IMR-90 (cell line): ENCODE results near the gene EZR. TPM values are rescaled to one million over a fixed set of nuclear protein-coding genes. Genes with fewer than 3 reads are reported as not detected.

Source experiments
- ATAC-seq: fragments of 200-7000 bp; cut with Tn5 transposase; 2 replicates; pipeline ENCODE4 v1.9.1; 2020; ENCODE audit warnings: low read depth, mild to moderate bottlenecking, moderate library complexity
- BruUV-seq: library from RNA; stranded (reverse); fragments of 400-500 nt; replicated peaks from 2 replicates; lab custom pipeline; 2021; lab: Mats Ljungman, UMichigan
- CTCF ChIA-PET: fragments of 300-600 bp; formaldehyde crosslinking; extraction: SDS; loops from one replicate; lab custom pipeline; 2021; ENCODE audit warnings: antibody characterized with exemption; lab: Yijun Ruan, JAX
- POLR2A ChIA-PET: fragments of 300-600 bp; sonication (Branson Sonifier 250); formaldehyde crosslinking; loops from one replicate; lab custom pipeline; 2022; ENCODE audit warnings: antibody characterized with exemption; ENCODE audit not compliant: unreplicated experiment; lab: Charles Lee
- DNase-seq: peaks from one replicate; pipeline ENCODE4 v3.0.0; 2013
- H2AFZ ChIP-seq: replicated peaks from 2 replicates; pipeline ENCODE3; 2013; ENCODE audit warnings: low read length, mild to moderate bottlenecking; ENCODE audit not compliant: poor library complexity
- H2AK5ac ChIP-seq: 2 replicates; pipeline ENCODE4 v1.6.1; 2013; ENCODE audit warnings: low read depth, low read length, inconsistent platforms
- H2AK9ac ChIP-seq: replicated peaks from 2 replicates; pipeline ENCODE3; 2013; ENCODE audit warnings: mild to moderate bottlenecking, low read depth, low read length, moderate library complexity; ENCODE audit not compliant: poor library complexity
- H2BK120ac ChIP-seq: 2 replicates; pipeline ENCODE4 v1.6.1; 2013; ENCODE audit warnings: low read depth, low read length, inconsistent platforms
- H2BK15ac ChIP-seq: 3 replicates; pipeline ENCODE4 v1.6.1; 2013; ENCODE audit warnings: low read depth, low read length, inconsistent platforms
- H2BK20ac ChIP-seq: 2 replicates; pipeline ENCODE4 v1.6.1; 2013; ENCODE audit warnings: low read depth, mild to moderate bottlenecking, inconsistent platforms, low read length, moderate library complexity
- H2BK5ac ChIP-seq: 2 replicates; pipeline ENCODE4 v1.6.1; 2013; ENCODE audit warnings: mild to moderate bottlenecking, low read depth, low read length, inconsistent platforms; ENCODE audit not compliant: poor library complexity, severe bottlenecking
- H3K14ac ChIP-seq: replicated peaks from 2 replicates; pipeline ENCODE4 v1.6.1; 2013; ENCODE audit warnings: low read depth, low read length, inconsistent platforms
- H3K18ac ChIP-seq: 2 replicates; pipeline ENCODE4 v1.6.1; 2013; ENCODE audit warnings: low read depth, low read length, control low read depth
- H3K23ac ChIP-seq: 2 replicates; pipeline ENCODE4 v1.6.1; 2013; ENCODE audit warnings: low read depth, low read length, inconsistent platforms
- H3K27ac ChIP-seq: 2 replicates; pipeline ENCODE4 v1.5.1; 2013; ENCODE audit warnings: mild to moderate bottlenecking, control low read depth, low read length; ENCODE audit not compliant: insufficient read depth
- H3K27me3 ChIP-seq: 2 replicates; pipeline ENCODE4 v1.6.1; 2013; ENCODE audit warnings: low read length; ENCODE audit not compliant: control insufficient read depth, insufficient read depth
- H3K36me3 ChIP-seq: 2 replicates; pipeline ENCODE4 v1.6.1; 2013; ENCODE audit warnings: low read length, mixed read lengths; ENCODE audit not compliant: control insufficient read depth, insufficient read depth
- H3K4ac ChIP-seq: 2 replicates; pipeline ENCODE4 v1.6.1; 2013; ENCODE audit warnings: low read depth, low read length, inconsistent platforms
- H3K4me1 ChIP-seq: 2 replicates; pipeline ENCODE4 v1.6.1; 2013; ENCODE audit warnings: low read length, mixed read lengths; ENCODE audit not compliant: control insufficient read depth, insufficient read depth
- H3K4me2 ChIP-seq: 2 replicates; pipeline ENCODE4 v1.6.1; 2013; ENCODE audit warnings: low read depth, mild to moderate bottlenecking, control low read depth, low read length, moderate library complexity
- H3K4me3 ChIP-seq: 2 replicates; pipeline ENCODE4 v1.5.1; 2013; ENCODE audit warnings: low read depth, mild to moderate bottlenecking, control low read depth, low read length, moderate library complexity; ENCODE audit not compliant: insufficient read depth
- H3K56ac ChIP-seq: 2 replicates; pipeline ENCODE4 v1.6.1; 2013; ENCODE audit warnings: low read length, inconsistent platforms; ENCODE audit not compliant: insufficient read depth; ENCODE audit errors: extremely low read depth
- H3K79me1 ChIP-seq, 2 experiments: 2 replicates each; pipeline ENCODE4 v1.6.1; 2013; ENCODE audit warnings: low read length in 2 of 2, inconsistent platforms in 1 of 2, low read depth in 1 of 2
- H3K9ac ChIP-seq: 2 replicates; pipeline ENCODE4 v1.6.1; 2013; ENCODE audit warnings: low read depth, low read length, control low read depth
- H3K9me1 ChIP-seq: 2 replicates; pipeline ENCODE4 v1.6.1; 2013; ENCODE audit warnings: low read length, inconsistent platforms; ENCODE audit not compliant: insufficient read depth
- H3K9me3 ChIP-seq: 2 replicates; pipeline ENCODE4 v1.6.1; 2013; ENCODE audit warnings: low read length; ENCODE audit not compliant: control insufficient read depth, insufficient read depth
- H4K20me1 ChIP-seq: 2 replicates; pipeline ENCODE4 v1.6.1; 2013; ENCODE audit warnings: low read length, inconsistent platforms; ENCODE audit not compliant: insufficient read depth
- H4K5ac ChIP-seq: 2 replicates; pipeline ENCODE4 v1.6.1; 2013; ENCODE audit warnings: mild to moderate bottlenecking, low read depth, low read length, control low read depth
- H4K8ac ChIP-seq, 2 experiments: 2 replicates each; pipeline ENCODE4 v1.6.1; 2013; ENCODE audit warnings: low read depth in 2 of 2, low read length in 2 of 2, control low read depth in 1 of 2, inconsistent platforms in 1 of 2
- H4K91ac ChIP-seq: 2 replicates; pipeline ENCODE4 v1.6.1; 2013; ENCODE audit warnings: low read depth, low read length, inconsistent platforms; ENCODE audit not compliant: insufficient read depth
- CEBPB ChIP-seq: IDR thresholded peaks from 2 replicates; pipeline ENCODE4 v1.6.1; 2012; ENCODE audit warnings: low read depth, low read length, improper control_type of control experiment
- CHD1 ChIP-seq: IDR thresholded peaks from 2 replicates; pipeline ENCODE4 v1.6.1; 2012; ENCODE audit warnings: low read depth, low read length, improper control_type of control experiment
- FOS ChIP-seq: fragments of 150-350 bp; IDR thresholded peaks from 2 replicates; pipeline ENCODE4 v1.6.1; 2016; ENCODE audit warnings: low read depth, low read length
- MAFK ChIP-seq: IDR thresholded peaks from 2 replicates; pipeline ENCODE4 v1.6.1; 2012; ENCODE audit warnings: low read depth, low read length, improper control_type of control experiment
- MAZ ChIP-seq: IDR thresholded peaks from 2 replicates; pipeline ENCODE4 v1.6.1; 2012; ENCODE audit warnings: low read depth, mild to moderate bottlenecking, low read length, improper control_type of control experiment, moderate library complexity, borderline replicate concordance
- MXI1 ChIP-seq: IDR thresholded peaks from 2 replicates; pipeline ENCODE4 v1.6.1; 2012; ENCODE audit warnings: low read depth, mild to moderate bottlenecking, low read length, moderate library complexity, borderline replicate concordance
- NFE2L2 ChIP-seq: fragments of 150-350 bp; IDR thresholded peaks from 2 replicates; pipeline ENCODE4 v1.6.1; 2016; ENCODE audit warnings: low read depth, mild to moderate bottlenecking, low read length
- RAD21 ChIP-seq: IDR thresholded peaks from 2 replicates; pipeline ENCODE4 v1.6.1; 2012; ENCODE audit warnings: low read length, improper control_type of control experiment
- RCOR1 ChIP-seq: IDR thresholded peaks from 2 replicates; pipeline ENCODE4 v1.6.1; 2012; ENCODE audit warnings: mild to moderate bottlenecking, low read length, improper control_type of control experiment; ENCODE audit not compliant: insufficient replicate concordance
- RFX5 ChIP-seq: IDR thresholded peaks from 2 replicates; pipeline ENCODE4 v1.8.0; 2012; ENCODE audit warnings: low read depth, mild to moderate bottlenecking, low read length, moderate library complexity
- SMC3 ChIP-seq: fragments of 150-350 bp; IDR thresholded peaks from 2 replicates; pipeline ENCODE4 v1.6.1; 2016; ENCODE audit warnings: low read depth, mild to moderate bottlenecking, antibody characterized with exemption, low read length, moderate library complexity
- WGBS, 2 experiments: methylation state at CpG; one replicate each; pipeline versions ENCODE4 v1.1.5 to v1.1.7; 2013; ENCODE audit warnings: missing lambda C conversion rate in 2 of 2; ENCODE audit not compliant: insufficient read length in 1 of 2; ENCODE audit errors: extremely low coverage in 2 of 2; 5-methylcytosine and 5-hydroxymethylcytosine counted together
- dilution Hi-C: fragments of 300-500 bp; cut with HindIII; formaldehyde crosslinking; loops from one replicate; pipeline ENCODE4 v1.14.3; 2018; ENCODE audit warnings: low sequenced_read_pairs; ENCODE audit not compliant: unreplicated experiment
- in situ Hi-C: fragments of 300-500 bp; cut with MboI; formaldehyde crosslinking; loops from 3 replicates; pipeline ENCODE4 v1.14.3; 2019; ENCODE audit warnings: low sequenced_read_pairs, inconsistent platforms, mixed read lengths
- intact Hi-C: fragments of 100-400 bp; cut with micrococcal nuclease; formaldehyde crosslinking; loops from 2 replicates; pipeline ENCODE4 v1.10.0; 2022
- polyA plus RNA-seq, 3 experiments: library from polyadenylated mRNA; depleted of rRNA; stranded (reverse); fragments of >200 nt; gene quantifications; 2 replicates each; pipeline ENCODE4 v1.2.3, GENCODE V29; 2012; ENCODE audit warnings: low replicate concordance in 1 of 3
- total RNA-seq: library from RNA; depleted of rRNA; stranded (reverse); fragments of >200 nt; gene quantifications from 2 replicates; pipeline ENCODE4 v1.2.3, GENCODE V29; 2012
- TF ChIP-seq, protein P1 (sequence below): fragments of 150-350 bp; IDR thresholded peaks from 2 replicates; pipeline ENCODE4 v1.6.1; 2017; ENCODE audit warnings: mild to moderate bottlenecking, antibody characterized with exemption, low read length, low read depth
- TF ChIP-seq, protein P2 (sequence below): fragments of 150-350 bp; IDR thresholded peaks from 2 replicates; pipeline ENCODE4 v1.6.1; 2016; ENCODE audit warnings: low read depth, mild to moderate bottlenecking, low read length, moderate library complexity, borderline replicate concordance
- TF ChIP-seq, protein P3 (sequence below): conservative IDR thresholded peaks from 2 replicates; pipeline ENCODE4 v1.5.1; 2012; ENCODE audit warnings: mild to moderate bottlenecking, low read depth, low read length, improper control_type of control experiment

Gene EZR
- total and polyA plus RNA-seq, 2 of the 4 experiments (the other 2 are of a cell fraction) = 83.8 to 145 TPM

DNA sequence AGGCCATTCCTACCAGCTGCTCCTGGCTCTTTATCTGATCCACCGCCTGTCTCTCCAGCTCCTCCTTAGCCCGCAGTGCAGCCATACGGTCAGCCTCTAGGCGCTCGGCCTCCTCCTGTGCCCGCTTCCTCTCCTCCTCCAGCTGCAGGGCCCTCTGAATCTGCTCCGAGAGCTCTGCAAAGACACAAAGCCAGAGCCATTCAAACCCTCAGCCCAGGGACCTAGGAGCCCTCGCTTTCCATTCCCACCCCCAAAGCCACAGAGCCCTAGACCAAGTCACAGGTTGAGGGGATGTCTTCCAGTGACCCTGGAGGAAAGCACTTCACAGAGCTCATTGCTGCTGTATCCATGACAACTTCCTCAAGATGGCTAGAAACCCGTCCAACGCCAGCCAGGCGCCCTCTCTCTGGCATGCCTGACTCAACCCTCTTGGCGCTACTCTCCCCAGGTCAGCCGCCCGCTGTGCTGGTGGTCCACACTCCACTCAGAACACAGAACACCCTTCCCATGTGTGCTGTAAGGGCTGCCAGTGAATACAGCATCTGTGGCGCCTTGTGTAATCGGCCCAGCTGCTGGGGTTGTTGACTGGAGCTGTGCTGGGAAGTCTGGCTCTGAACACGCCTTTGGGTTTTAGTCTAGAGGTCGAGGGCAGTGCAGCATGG is 49.3 kb downstream of the EZR start:
- no TSS peak for BruUV-seq
- Histone ChIP-seq H3K79me1 (peaks cover 0 to 6% of the 10 kb centered on the region in 2 experiments; a peak in 3 of 4 replicates), H3K9me1 (peaks cover 5% of the 10 kb centered on the region; the same call in 1 of the 2 replicates), H2BK15ac (no peak overlapping the region), H3K18ac (no peak overlapping the region), H2BK120ac (no peak overlapping the region), H3K27me3 (no peaks in the 10 kb centered on the region), H3K36me3 (peaks cover 74% of the 10 kb centered on the region), H3K23ac (no peak overlapping the region), H3K9me3 (no peaks in the 10 kb centered on the region), H3K27ac (no peak overlapping the region), H3K56ac (no peak overlapping the region), H4K5ac (no peak overlapping the region), H2AFZ (no peak overlapping the region), H2BK20ac (no peak overlapping the region), H2BK5ac (no peak overlapping the region), H3K14ac (no peak overlapping the region), H2AK9ac (no peak overlapping the region), H4K8ac (no peak overlapping the region), H4K91ac (no peak overlapping the region), H2AK5ac (no peak overlapping the region), H4K20me1 (no peaks in the 10 kb centered on the region), H3K4me3 (no peak overlapping the region), H3K4me1 (no peaks in the 10 kb centered on the region), H3K4me2 (no peak overlapping the region), H3K4ac (no peak overlapping the region), H3K9ac (no peak overlapping the region)
- dilution Hi-C loops = no loop called here
- DNase-seq (no peak), ATAC-seq (no peak)
- 92% methylated on average over 9 of the region's 18 CpGs; no CpG with 5 or more reads in 1 of the 2 experiments for WGBS, 2 experiments
- CTCF ChIA-PET = no interaction called here
- POLR2A ChIA-PET = no interaction called here
- no peak for TF ChIP-seq MXI1
- no peak for TF ChIP-seq NFE2L2
- no peak for TF ChIP-seq MAFK
- TF ChIP-seq FOS = no peak
- TF ChIP-seq, protein P1, sequence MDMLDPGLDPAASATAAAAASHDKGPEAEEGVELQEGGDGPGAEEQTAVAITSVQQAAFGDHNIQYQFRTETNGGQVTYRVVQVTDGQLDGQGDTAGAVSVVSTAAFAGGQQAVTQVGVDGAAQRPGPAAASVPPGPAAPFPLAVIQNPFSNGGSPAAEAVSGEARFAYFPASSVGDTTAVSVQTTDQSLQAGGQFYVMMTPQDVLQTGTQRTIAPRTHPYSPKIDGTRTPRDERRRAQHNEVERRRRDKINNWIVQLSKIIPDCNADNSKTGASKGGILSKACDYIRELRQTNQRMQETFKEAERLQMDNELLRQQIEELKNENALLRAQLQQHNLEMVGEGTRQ = no peak
- TF ChIP-seq, protein P2, sequence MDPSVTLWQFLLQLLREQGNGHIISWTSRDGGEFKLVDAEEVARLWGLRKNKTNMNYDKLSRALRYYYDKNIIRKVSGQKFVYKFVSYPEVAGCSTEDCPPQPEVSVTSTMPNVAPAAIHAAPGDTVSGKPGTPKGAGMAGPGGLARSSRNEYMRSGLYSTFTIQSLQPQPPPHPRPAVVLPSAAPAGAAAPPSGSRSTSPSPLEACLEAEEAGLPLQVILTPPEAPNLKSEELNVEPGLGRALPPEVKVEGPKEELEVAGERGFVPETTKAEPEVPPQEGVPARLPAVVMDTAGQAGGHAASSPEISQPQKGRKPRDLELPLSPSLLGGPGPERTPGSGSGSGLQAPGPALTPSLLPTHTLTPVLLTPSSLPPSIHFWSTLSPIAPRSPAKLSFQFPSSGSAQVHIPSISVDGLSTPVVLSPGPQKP = no peak
- TF ChIP-seq SMC3 = no peak
- TF ChIP-seq RCOR1 = no peak
- TF ChIP-seq CEBPB = no peak
- TF ChIP-seq RAD21 = no peak
- no peak for TF ChIP-seq CHD1
- TF ChIP-seq RFX5 = no peak
- TF ChIP-seq, protein P3, sequence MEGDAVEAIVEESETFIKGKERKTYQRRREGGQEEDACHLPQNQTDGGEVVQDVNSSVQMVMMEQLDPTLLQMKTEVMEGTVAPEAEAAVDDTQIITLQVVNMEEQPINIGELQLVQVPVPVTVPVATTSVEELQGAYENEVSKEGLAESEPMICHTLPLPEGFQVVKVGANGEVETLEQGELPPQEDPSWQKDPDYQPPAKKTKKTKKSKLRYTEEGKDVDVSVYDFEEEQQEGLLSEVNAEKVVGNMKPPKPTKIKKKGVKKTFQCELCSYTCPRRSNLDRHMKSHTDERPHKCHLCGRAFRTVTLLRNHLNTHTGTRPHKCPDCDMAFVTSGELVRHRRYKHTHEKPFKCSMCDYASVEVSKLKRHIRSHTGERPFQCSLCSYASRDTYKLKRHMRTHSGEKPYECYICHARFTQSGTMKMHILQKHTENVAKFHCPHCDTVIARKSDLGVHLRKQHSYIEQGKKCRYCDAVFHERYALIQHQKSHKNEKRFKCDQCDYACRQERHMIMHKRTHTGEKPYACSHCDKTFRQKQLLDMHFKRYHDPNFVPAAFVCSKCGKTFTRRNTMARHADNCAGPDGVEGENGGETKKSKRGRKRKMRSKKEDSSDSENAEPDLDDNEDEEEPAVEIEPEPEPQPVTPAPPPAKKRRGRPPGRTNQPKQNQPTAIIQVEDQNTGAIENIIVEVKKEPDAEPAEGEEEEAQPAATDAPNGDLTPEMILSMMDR = no peak
- TF ChIP-seq MAZ = no peak
- in situ Hi-C loops = no loop called here
- intact Hi-C loops = no loop called here
